ENCODE results near the gene GATA6. TPM values are rescaled to one million over a fixed set of nuclear protein-coding genes. Genes with fewer than 3 reads are reported as not detected.

The GATA6 gene
- total and polyA plus RNA-seq, 2 experiments from 2014 or later, result 6.6 to 19.0 TPM

GRCh38 chr18:22143347-22144340 lies 25.7 kb upstream of the GATA6 start:
- Histone ChIP-seq H3K4me3 (no peak overlapping the region), H3F3A (ENCODE audit: insufficient read depth) (no peaks in the 10 kb centered on the region), H3K9me3 (ENCODE audit: low read depth) (no peaks in the 10 kb centered on the region), H2AFZ (no peak overlapping the region), H3K36me3 (ENCODE audit: low read depth) (no peaks in the 10 kb centered on the region), H3K4me2 (ENCODE audit: unreplicated experiment) (no peak overlapping the region), H3K9ac (no peak overlapping the region), H3K4me1 (ENCODE audit: insufficient read depth) (no peaks in the 10 kb centered on the region), H3K79me2 (ENCODE audit: insufficient read depth) (no peaks in the 10 kb centered on the region), H3K9me2 (ENCODE audit: insufficient read depth) (no peaks in the 10 kb centered on the region), H4K20me1 (ENCODE audit: insufficient read depth) (no peaks in the 10 kb centered on the region), H3K27me3 (replicated peaks; ENCODE audit: insufficient read depth) (peaks cover 41% of the 10 kb centered on the region), H3K27ac (no peak overlapping the region)
- no peak for DNase-seq
- no peak for TF ChIP-seq EZH2 (IDR thresholded peaks at IDR 0.05; ENCODE audit: insufficient read depth, poor library complexity, severe bottlenecking)
- no peak for TF ChIP-seq EZH2phosphoT487 (IDR thresholded peaks at IDR 0.05; ENCODE audit: insufficient read depth, low read depth)
- 52 to 59% methylated on average over 7 of the region's 7 CpGs for WGBS, 2 experiments (ENCODE audit: low coverage in 1 of 2, low lambda C conversion rate in 2 of 2, missing lambda C conversion rate in 2 of 2)
- in situ Hi-C loops (cut with MboI), result no loop called here

GRCh38 chr18:22145160-22145559 lies 24.2 kb upstream of the GATA6 start:
- WGBS, 2 experiments (ENCODE audit: low coverage in 1 of 2, low lambda C conversion rate in 2 of 2, missing lambda C conversion rate in 2 of 2), result 58 to 66% methylated on average over 3 of the region's 3 CpGs
- H4K20me1 ChIP-seq (ENCODE audit: insufficient read depth), result no peaks in the 10 kb centered on the region
- no peaks in the 10 kb centered on the region for H3K79me2 ChIP-seq (ENCODE audit: insufficient read depth)
- no peaks in the 10 kb centered on the region for H3K36me3 ChIP-seq (ENCODE audit: low read depth)
- H3K4me2 ChIP-seq (ENCODE audit: unreplicated experiment), result no peak overlapping the region
- peaks cover 54% of the 10 kb centered on the region for H3K27me3 ChIP-seq (replicated peaks; ENCODE audit: insufficient read depth)
- no peak overlapping the region for H3K9ac ChIP-seq
- H3F3A ChIP-seq (ENCODE audit: insufficient read depth), result no peaks in the 10 kb centered on the region
- H3K9me2 ChIP-seq (ENCODE audit: insufficient read depth), result no peaks in the 10 kb centered on the region
- DNase-seq, result no peak
- H2AFZ ChIP-seq, result no peak overlapping the region
- H3K27ac ChIP-seq, result no peak overlapping the region
- TF ChIP-seq EZH2phosphoT487 (IDR thresholded peaks at IDR 0.05; ENCODE audit: insufficient read depth, low read depth) (no peak), EZH2 (IDR thresholded peaks at IDR 0.05; ENCODE audit: insufficient read depth, poor library complexity, severe bottlenecking) (no peak)
- no peaks in the 10 kb centered on the region for H3K9me3 ChIP-seq (ENCODE audit: low read depth)
- in situ Hi-C loops (cut with MboI), result no loop called here
- no peaks in the 10 kb centered on the region for H3K4me1 ChIP-seq (ENCODE audit: insufficient read depth)
- H3K4me3 ChIP-seq, result no peak overlapping the region

- Histone ChIP-seq H3K27me3 (replicated peaks; ENCODE audit: insufficient read depth) (peaks cover 71% of the 10 kb centered on the region), H3K36me3 (ENCODE audit: low read depth) (no peaks in the 10 kb centered on the region), H3K9me3 (ENCODE audit: low read depth) (no peaks in the 10 kb centered on the region), H4K20me1 (ENCODE audit: insufficient read depth) (no peaks in the 10 kb centered on the region), H3K27ac (no peak overlapping the region), H3K9me2 (ENCODE audit: insufficient read depth) (no peaks in the 10 kb centered on the region), H3K79me2 (ENCODE audit: insufficient read depth) (no peaks in the 10 kb centered on the region), H3F3A (ENCODE audit: insufficient read depth) (no peaks in the 10 kb centered on the region), H3K4me3 (no peak overlapping the region), H3K4me2 (ENCODE audit: unreplicated experiment) (no peak overlapping the region), H3K9ac (no peak overlapping the region), H3K4me1 (ENCODE audit: insufficient read depth) (no peaks in the 10 kb centered on the region), H2AFZ (no peak overlapping the region)
- DNase-seq, result no peak
- in situ Hi-C loops (cut with MboI), result no loop called here
- no peak for TF ChIP-seq EZH2 (IDR thresholded peaks at IDR 0.05; ENCODE audit: insufficient read depth, poor library complexity, severe bottlenecking)
- TF ChIP-seq EZH2phosphoT487 (IDR thresholded peaks at IDR 0.05; ENCODE audit: insufficient read depth, low read depth), result no peak
- 50 to 60% methylated on average over 7 to 8 of the region's 8 CpGs for WGBS, 2 experiments (ENCODE audit: low coverage in 1 of 2, low lambda C conversion rate in 2 of 2, missing lambda C conversion rate in 2 of 2)
Measured at GRCh38 chr18:22149710-22150109, 19.7 kb upstream of the GATA6 start.

GRCh38 chr18:22152093-22152492 lies 17.3 kb upstream of the GATA6 start:
- Histone ChIP-seq H3K27ac (no peak overlapping the region), H3K4me3 (no peak overlapping the region), H3K27me3 (replicated peaks; ENCODE audit: insufficient read depth) (peaks cover 71% of the 10 kb centered on the region), H3F3A (ENCODE audit: insufficient read depth) (no peaks in the 10 kb centered on the region), H3K9me3 (ENCODE audit: low read depth) (no peaks in the 10 kb centered on the region), H3K36me3 (ENCODE audit: low read depth) (no peaks in the 10 kb centered on the region), H3K9me2 (ENCODE audit: insufficient read depth) (no peaks in the 10 kb centered on the region), H2AFZ (no peak overlapping the region), H3K4me1 (ENCODE audit: insufficient read depth) (no peaks in the 10 kb centered on the region), H4K20me1 (ENCODE audit: insufficient read depth) (no peaks in the 10 kb centered on the region), H3K4me2 (ENCODE audit: unreplicated experiment) (no peak overlapping the region), H3K9ac (no peak overlapping the region), H3K79me2 (ENCODE audit: insufficient read depth) (no peaks in the 10 kb centered on the region)
- in situ Hi-C loops (cut with MboI), result no loop called here
- TF ChIP-seq EZH2phosphoT487 (IDR thresholded peaks at IDR 0.05; ENCODE audit: insufficient read depth, low read depth) (no peak), EZH2 (IDR thresholded peaks at IDR 0.05; ENCODE audit: insufficient read depth, poor library complexity, severe bottlenecking) (no peak)
- 75 to 81% methylated on average over 10 of the region's 10 CpGs for WGBS, 2 experiments (ENCODE audit: low coverage in 1 of 2, low lambda C conversion rate in 2 of 2, missing lambda C conversion rate in 2 of 2)
- DNase-seq, result no peak

Data from GM23248 (cell line).